GM12878 (cell line): Measurements from ENCODE around the gene EPHA1. TPM values are rescaled to one million over a fixed set of nuclear protein-coding genes. Genes with fewer than 3 reads are reported as not detected.

Experiments
- ATAC-seq: fragments of 200-7000 bp; cut with Tn5 transposase; 3 replicates; pipeline ENCODE4 v1.9.1; 2020; ENCODE audit warnings: mild to moderate bottlenecking, moderate library complexity
- BruUV-seq: library from RNA; stranded (reverse); fragments of 400-500 nt; replicated peaks from 2 replicates; lab custom pipeline; 2021; lab: Mats Ljungman, UMichigan
- CTCF ChIA-PET: fragments of 300-600 bp; sonication (Branson Sonifier 250); formaldehyde crosslinking; extraction: SDS; loops from one replicate; lab custom pipeline; 2021; ENCODE audit warnings: inconsistent platforms; lab: Yijun Ruan, JAX
- POLR2A ChIA-PET: fragments of 350-600 bp; formaldehyde crosslinking; extraction: SDS; loops from one replicate; lab custom pipeline; 2021; ENCODE audit warnings: inconsistent platforms; lab: Charles Lee
- RAD21 ChIA-PET: fragments of 300-600 bp; sonication (Branson Sonifier 250); formaldehyde crosslinking; loops from one replicate; lab custom pipeline; 2023; ENCODE audit warnings: antibody characterized with exemption; ENCODE audit not compliant: unreplicated experiment; lab: Charles Lee
- SMC1A ChIA-PET: fragments of 300-600 bp; sonication (Branson Sonifier 250); formaldehyde crosslinking; loops from one replicate; lab custom pipeline; 2023; ENCODE audit not compliant: unreplicated experiment, uncharacterized antibody; lab: Charles Lee
- DNase-seq: peaks from one replicate; pipeline ENCODE4 v3.0.0-alpha.2; 2011; ENCODE audit warnings: low read depth, low spot score
- FAIRE-seq: peaks from 3 replicates; lab custom pipeline; 2011; peaks lifted over from hg19 to GRCh38; lab: Jason Lieb, UNC
- H2AFZ ChIP-seq: 2 replicates; pipeline ENCODE4 v1.6.0; 2011; ENCODE audit warnings: low read depth, low read length, control low read depth; ENCODE audit not compliant: control insufficient read depth
- H3K27ac ChIP-seq: 2 replicates; pipeline ENCODE4 v1.5.1; 2011; ENCODE audit warnings: control low read depth; ENCODE audit not compliant: control insufficient read depth, insufficient read depth
- H3K27me3 ChIP-seq, 2 experiments: replicated peaks in 1 of 2; 2 replicates each; pipeline versions ENCODE4 v1.6.0 to v1.6.1; 2011; ENCODE audit warnings: low read length in 1 of 2; ENCODE audit not compliant: control insufficient read depth in 2 of 2, insufficient read depth in 2 of 2
- H3K36me3 ChIP-seq, 2 experiments: 2 replicates each; pipeline ENCODE4 v1.5.1; 2011; ENCODE audit warnings: low read length in 1 of 2; ENCODE audit not compliant: control insufficient read depth in 2 of 2, insufficient read depth in 2 of 2
- H3K4me1 ChIP-seq: 2 replicates; pipeline ENCODE4 v1.6.1; 2011; ENCODE audit warnings: mild to moderate bottlenecking, low read length, moderate library complexity, mixed read lengths; ENCODE audit not compliant: control insufficient read depth, insufficient read depth
- H3K4me2 ChIP-seq: 2 replicates; pipeline ENCODE4 v1.6.0; 2011; ENCODE audit warnings: control low read depth; ENCODE audit not compliant: control insufficient read depth, insufficient read depth
- H3K4me3 ChIP-seq: fragments of 200-600 bp; sonication (generic); 2 replicates; pipeline ENCODE4 v1.5.1; 2016
- H3K79me2 ChIP-seq: 2 replicates; pipeline ENCODE4 v1.6.0; 2011; ENCODE audit warnings: low read length; ENCODE audit not compliant: control insufficient read depth, insufficient read depth
- H3K9ac ChIP-seq: 2 replicates; pipeline ENCODE4 v1.8.0; 2011; ENCODE audit warnings: low read length, control low read depth, mixed read lengths; ENCODE audit not compliant: control insufficient read depth, insufficient read depth
- H3K9me3 ChIP-seq: replicated peaks from 3 replicates; pipeline ENCODE4 v1.5.1; 2011; ENCODE audit warnings: mild to moderate bottlenecking, low read length; ENCODE audit not compliant: control insufficient read depth, insufficient read depth
- H4K20me1 ChIP-seq: 2 replicates; pipeline ENCODE4 v1.6.0; 2011; ENCODE audit not compliant: control insufficient read depth, insufficient read depth
- ASH2L ChIP-seq: fragments of 300-600, 200-600 bp; sonication (generic); IDR thresholded peaks from 2 replicates; pipeline ENCODE4 v1.6.1; 2017; ENCODE audit warnings: low read depth, mild to moderate bottlenecking, borderline replicate concordance
- CREM ChIP-seq: IDR thresholded peaks from 2 replicates; pipeline ENCODE4 v1.6.1; 2014; ENCODE audit warnings: antibody characterized with exemption, low read depth
- HCFC1 ChIP-seq: fragments of 150-350 bp; IDR thresholded peaks from 2 replicates; pipeline ENCODE4 v1.6.1; 2014; ENCODE audit warnings: low read length
- JUNB ChIP-seq: IDR thresholded peaks from 2 replicates; pipeline ENCODE4 v1.6.1; 2016; ENCODE audit warnings: antibody characterized with exemption, mild to moderate bottlenecking
- JUND ChIP-seq: IDR thresholded peaks from 2 replicates; pipeline ENCODE4 v1.6.1; 2012; ENCODE audit warnings: low read depth, mild to moderate bottlenecking, low read length, improper control_type of control experiment, moderate library complexity
- STAT3 ChIP-seq: IDR thresholded peaks from 2 replicates; pipeline ENCODE4 v1.6.1; 2011; ENCODE audit warnings: low read depth, low read length, improper control_type of control experiment
- USF1 ChIP-seq: IDR thresholded peaks from 2 replicates; pipeline ENCODE4 v1.6.1; 2011; ENCODE audit warnings: borderline replicate concordance, low read depth, mild to moderate bottlenecking, moderate library complexity, mixed read lengths, low read length; ENCODE audit not compliant: insufficient read depth; ENCODE audit errors: extremely low read length
- ZNF687 ChIP-seq: fragments of 450-650 bp; IDR thresholded peaks from 2 replicates; pipeline ENCODE4 v1.6.1; 2017; ENCODE audit warnings: mild to moderate bottlenecking, moderate library complexity
- WGBS: methylation state at CpG from one replicate; pipeline ENCODE4 v1.1.6; 2016; ENCODE audit warnings: low lambda C conversion rate; ENCODE audit not compliant: insufficient replicate concordance, insufficient coverage; ENCODE audit errors: missing lambda C conversion rate; 5-methylcytosine and 5-hydroxymethylcytosine counted together
- in situ Hi-C: fragments of 300-500 bp; cut with MboI; formaldehyde crosslinking; loops from 9 replicates; pipeline ENCODE4 v1.14.3; 2018; ENCODE audit warnings: mixed read lengths
- intact Hi-C: fragments of 100-400 bp; cut with micrococcal nuclease; formaldehyde crosslinking; loops from one replicate; pipeline ENCODE4 v1.14.2; 2022; ENCODE audit not compliant: unreplicated experiment
- polyA plus RNA-seq, 11 experiments: library from polyadenylated mRNA; depleted of rRNA in 4 of 11; unstranded in 6 of 11; stranded (reverse) in 5 of 11; fragments of >200 nt; fragmentation: Nextera tagmentation in 4 of 11; fragmentation: Illumina TruSeq in 1 of 11; extraction: Ambion mirVana in 4 of 11; extraction: Trizol in 1 of 11; gene quantifications; 1 replicate in 1 of 11; 2 replicates in 10 of 11; pipeline versions ENCODE4 v1.2.1 to v1.2.3, GENCODE V29; 2011 to 2016; ENCODE audit warnings: inconsistent platforms in 2 of 11, missing spikeins in 2 of 11, low read depth in 1 of 11
- total RNA-seq, 4 experiments: library from RNA; depleted of rRNA in 3 of 4; stranded (reverse); fragments of >200 nt in 3 of 4; fragmentation: Illumina TruSeq in 1 of 4; extraction: Trizol in 1 of 4; gene quantifications; 2 replicates each; pipeline versions ENCODE4 v1.2.1 to v1.2.3, GENCODE V29; 2013 to 2021
- TF ChIP-seq, protein P1 (sequence below): IDR thresholded peaks from 2 replicates; pipeline ENCODE4 v1.6.1; 2012; ENCODE audit warnings: low read depth, low read length, improper control_type of control experiment
- TF ChIP-seq, protein P2 (sequence below), 3 experiments: IDR thresholded peaks in 2 of 3; conservative IDR thresholded peaks in 1 of 3; 2 replicates each; pipeline ENCODE4 v1.5.1; 2011; ENCODE audit warnings: low read depth in 3 of 3, low read length in 3 of 3, mild to moderate bottlenecking in 3 of 3, control low read depth in 2 of 3, moderate library complexity in 2 of 3, inconsistent platforms in 1 of 3, mixed read lengths in 1 of 3; ENCODE audit not compliant: control insufficient read depth in 2 of 3, insufficient read depth in 1 of 3; ENCODE audit errors: extremely low read depth in 1 of 3
- TF ChIP-seq, protein P3 (sequence below): fragments of 450-650 bp; conservative IDR thresholded peaks from 2 replicates; pipeline ENCODE4 v1.6.1; 2017; ENCODE audit warnings: mild to moderate bottlenecking, moderate library complexity

The EPHA1 gene
- total and polyA plus RNA-seq, 10 of the 15 experiments (the other 5 are each of a cell fraction or from before 2014, with no cell fraction given) = 0.11 to 0.35 (median 0.24) TPM; not detected in 6

DNA sequence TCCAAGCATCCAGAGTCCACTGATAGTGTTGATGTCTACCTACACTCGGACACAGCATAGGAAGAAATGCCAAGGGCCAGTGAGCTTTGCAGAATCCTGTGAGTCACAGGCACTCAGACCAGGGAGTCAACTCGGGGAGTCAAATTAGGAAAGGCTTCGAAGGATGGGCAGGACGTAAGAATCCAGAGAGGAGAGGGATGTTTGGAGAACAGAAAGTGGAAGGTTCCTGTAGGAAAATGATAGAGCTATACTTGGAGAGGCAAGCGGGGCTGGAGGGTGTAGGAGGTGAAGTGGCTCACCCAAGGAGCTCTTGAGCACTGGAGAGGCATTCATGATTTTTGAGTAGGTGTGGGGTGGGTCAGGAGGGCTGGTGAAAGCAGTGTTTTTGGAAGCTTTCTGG lies 24.5 kb downstream of the EPHA1 start:
- no peaks in the 10 kb centered on the region; the same call in 1 of the 2 replicates for H4K20me1 ChIP-seq
- H3K79me2 ChIP-seq = peaks cover 48% of the 10 kb centered on the region
- peaks cover 1 to 15% of the 10 kb centered on the region in 2 experiments; a peak in 3 of 4 replicates for H3K36me3 ChIP-seq
- no peak overlapping the region for H3K9ac ChIP-seq
- FAIRE-seq (no peak), DNase-seq (no peak), ATAC-seq (no peak)
- BruUV-seq = no TSS peak
- ChIA-PET CTCF (interaction anchor here (0.8 to 2.2 kb wide), 6 partner anchors 12 to 799 kb away, joined by 3 to 8 read pairs (median 4); no protein-coding TSS in a partner anchor), POLR2A (interaction anchor here (0.8 kb wide), 1 partner anchor 121 kb away, joined by 3 read pairs; the partner anchor contains the start of gene GSTK1), RAD21 (interaction anchor here (1.0 to 1.5 kb wide), 3 partner anchors 32 to 144 kb away, joined by 3 to 8 read pairs (median 5); no protein-coding TSS in a partner anchor), SMC1A (interaction anchor here (0.5 to 1.6 kb wide), 6 partner anchors 12 to 806 kb away, joined by 3 to 4 read pairs (median 3); no protein-coding TSS in a partner anchor)
- no peak overlapping the region for H3K27ac ChIP-seq
- WGBS = 58% methylated on average over 5 of the region's 5 CpGs
- H3K9me3 ChIP-seq = no peaks in the 10 kb centered on the region
- in situ Hi-C loops = no loop called here
- peaks cover 20% of the 10 kb centered on the region for H3K4me1 ChIP-seq
- intact Hi-C loops = loop anchor here (5.0 kb wide), 1 partner anchor 77 kb away; no protein-coding TSS in a partner anchor
- no peaks in the 10 kb centered on the region for H3K27me3 ChIP-seq
- peak overlapping the region; percentile 53 for H3K4me3 ChIP-seq
- H2AFZ ChIP-seq = no peak overlapping the region
- H3K4me2 ChIP-seq = peak overlapping the region; percentile 77; the same call in 1 of the 2 replicates
- TF ChIP-seq JUND (no peak), ASH2L (no peak), JUNB (no peak), CREM (no peak), HCFC1 (no peak), STAT3 (no peak), ZNF687 (no peak), USF1 (no peak)
- TF ChIP-seq, protein P1, sequence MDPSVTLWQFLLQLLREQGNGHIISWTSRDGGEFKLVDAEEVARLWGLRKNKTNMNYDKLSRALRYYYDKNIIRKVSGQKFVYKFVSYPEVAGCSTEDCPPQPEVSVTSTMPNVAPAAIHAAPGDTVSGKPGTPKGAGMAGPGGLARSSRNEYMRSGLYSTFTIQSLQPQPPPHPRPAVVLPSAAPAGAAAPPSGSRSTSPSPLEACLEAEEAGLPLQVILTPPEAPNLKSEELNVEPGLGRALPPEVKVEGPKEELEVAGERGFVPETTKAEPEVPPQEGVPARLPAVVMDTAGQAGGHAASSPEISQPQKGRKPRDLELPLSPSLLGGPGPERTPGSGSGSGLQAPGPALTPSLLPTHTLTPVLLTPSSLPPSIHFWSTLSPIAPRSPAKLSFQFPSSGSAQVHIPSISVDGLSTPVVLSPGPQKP = no peak
- TF ChIP-seq, protein P2, sequence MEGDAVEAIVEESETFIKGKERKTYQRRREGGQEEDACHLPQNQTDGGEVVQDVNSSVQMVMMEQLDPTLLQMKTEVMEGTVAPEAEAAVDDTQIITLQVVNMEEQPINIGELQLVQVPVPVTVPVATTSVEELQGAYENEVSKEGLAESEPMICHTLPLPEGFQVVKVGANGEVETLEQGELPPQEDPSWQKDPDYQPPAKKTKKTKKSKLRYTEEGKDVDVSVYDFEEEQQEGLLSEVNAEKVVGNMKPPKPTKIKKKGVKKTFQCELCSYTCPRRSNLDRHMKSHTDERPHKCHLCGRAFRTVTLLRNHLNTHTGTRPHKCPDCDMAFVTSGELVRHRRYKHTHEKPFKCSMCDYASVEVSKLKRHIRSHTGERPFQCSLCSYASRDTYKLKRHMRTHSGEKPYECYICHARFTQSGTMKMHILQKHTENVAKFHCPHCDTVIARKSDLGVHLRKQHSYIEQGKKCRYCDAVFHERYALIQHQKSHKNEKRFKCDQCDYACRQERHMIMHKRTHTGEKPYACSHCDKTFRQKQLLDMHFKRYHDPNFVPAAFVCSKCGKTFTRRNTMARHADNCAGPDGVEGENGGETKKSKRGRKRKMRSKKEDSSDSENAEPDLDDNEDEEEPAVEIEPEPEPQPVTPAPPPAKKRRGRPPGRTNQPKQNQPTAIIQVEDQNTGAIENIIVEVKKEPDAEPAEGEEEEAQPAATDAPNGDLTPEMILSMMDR (IDR thresholded peaks at IDR 0.05 in 2 of 3, conservative IDR thresholded peaks at IDR 0.05 in 1 of 3; ENCODE audit: control insufficient read depth in 2 of 3, extremely low read depth in 1 of 3, insufficient read depth in 1 of 3, low read depth in 3 of 3, low read length in 3 of 3) = no peak
- TF ChIP-seq, protein P3, sequence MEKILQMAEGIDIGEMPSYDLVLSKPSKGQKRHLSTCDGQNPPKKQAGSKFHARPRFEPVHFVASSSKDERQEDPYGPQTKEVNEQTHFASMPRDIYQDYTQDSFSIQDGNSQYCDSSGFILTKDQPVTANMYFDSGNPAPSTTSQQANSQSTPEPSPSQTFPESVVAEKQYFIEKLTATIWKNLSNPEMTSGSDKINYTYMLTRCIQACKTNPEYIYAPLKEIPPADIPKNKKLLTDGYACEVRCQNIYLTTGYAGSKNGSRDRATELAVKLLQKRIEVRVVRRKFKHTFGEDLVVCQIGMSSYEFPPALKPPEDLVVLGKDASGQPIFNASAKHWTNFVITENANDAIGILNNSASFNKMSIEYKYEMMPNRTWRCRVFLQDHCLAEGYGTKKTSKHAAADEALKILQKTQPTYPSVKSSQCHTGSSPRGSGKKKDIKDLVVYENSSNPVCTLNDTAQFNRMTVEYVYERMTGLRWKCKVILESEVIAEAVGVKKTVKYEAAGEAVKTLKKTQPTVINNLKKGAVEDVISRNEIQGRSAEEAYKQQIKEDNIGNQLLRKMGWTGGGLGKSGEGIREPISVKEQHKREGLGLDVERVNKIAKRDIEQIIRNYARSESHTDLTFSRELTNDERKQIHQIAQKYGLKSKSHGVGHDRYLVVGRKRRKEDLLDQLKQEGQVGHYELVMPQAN = no peak
